NCI-H82 (cell line): ENCODE data around the gene KRTAP10-1.
"Not testable (repeated sequence)": the region's sequence is repeated elsewhere in the genome, so short reads cannot be mapped to it uniquely, and the experiment has no call there.

Experiments used
- DNase-seq: peaks from one replicate; lab custom pipeline; 2025; lab: John Stamatoyannopoulos, UW

KRTAP10-1 gene

GRCh38 chr21:44569861-44570517 lies 30.0 kb upstream of the KRTAP10-1 start:
- DNase-seq, result no peak

DNA sequence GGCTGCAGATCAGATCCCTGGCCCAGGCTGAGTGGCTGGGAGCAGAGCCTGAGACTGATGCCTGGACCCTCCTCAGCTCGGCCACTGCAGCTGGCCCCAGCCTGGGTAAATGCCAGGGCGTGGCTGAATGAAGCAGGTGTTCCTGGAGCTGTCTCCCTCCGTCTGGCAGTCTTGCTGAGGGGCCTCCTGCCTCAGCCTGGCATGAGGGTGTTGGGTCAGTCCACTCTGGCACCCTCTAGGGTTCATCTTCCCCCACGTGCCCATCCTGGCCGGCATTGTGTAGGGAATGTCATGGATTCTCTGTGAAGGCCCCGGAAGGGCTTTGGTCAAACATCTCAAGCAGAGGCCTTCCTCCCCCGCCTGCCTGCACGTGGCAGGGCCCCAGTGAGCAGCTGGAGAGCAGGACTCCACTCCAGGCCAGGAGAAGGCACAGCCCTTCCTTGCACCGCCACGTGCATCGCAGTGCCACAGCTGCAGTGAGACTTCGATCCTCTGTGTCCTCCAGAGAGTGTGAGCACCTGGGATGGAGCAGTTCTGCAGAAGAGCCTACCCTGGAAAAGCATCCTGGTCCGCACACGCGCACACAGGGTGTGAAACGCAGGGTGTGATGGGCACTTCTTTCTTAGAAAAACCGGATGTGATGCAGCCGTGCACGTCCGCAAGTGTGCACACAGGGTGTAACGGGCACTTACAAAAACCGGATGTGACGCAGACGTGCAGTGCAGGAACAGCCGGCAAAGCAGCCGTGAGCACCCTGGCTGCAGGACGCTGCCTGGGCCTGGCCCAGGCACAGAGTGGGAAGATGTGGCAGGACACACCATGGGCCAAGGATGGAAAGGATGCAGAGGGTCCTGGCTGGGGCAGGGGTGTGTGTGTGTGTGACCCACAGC lies 28.9 kb upstream of the KRTAP10-1 start:
- DNase-seq, result no peak

DNA sequence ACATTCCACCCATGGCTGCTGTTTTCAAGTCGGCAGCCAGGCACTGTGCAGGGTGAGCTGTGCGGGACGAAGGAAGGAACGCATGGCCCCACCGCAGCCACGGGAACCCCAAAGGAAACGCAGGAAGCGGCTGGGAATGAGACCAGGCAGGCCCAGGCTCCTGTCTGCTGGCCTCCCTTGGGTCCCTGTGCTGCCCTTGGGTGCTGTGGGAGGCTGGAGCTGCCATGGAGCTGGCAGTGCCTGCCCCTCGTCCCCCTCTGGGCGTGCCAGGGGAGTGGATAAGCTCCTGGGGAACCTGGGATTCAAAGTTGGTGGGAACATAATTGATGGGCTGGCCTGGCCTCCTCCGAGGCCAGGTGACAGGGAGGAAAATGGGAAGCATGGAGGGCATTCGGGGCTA lies 28.3 kb upstream of the KRTAP10-1 start:
- DNase-seq, result no peak

DNA sequence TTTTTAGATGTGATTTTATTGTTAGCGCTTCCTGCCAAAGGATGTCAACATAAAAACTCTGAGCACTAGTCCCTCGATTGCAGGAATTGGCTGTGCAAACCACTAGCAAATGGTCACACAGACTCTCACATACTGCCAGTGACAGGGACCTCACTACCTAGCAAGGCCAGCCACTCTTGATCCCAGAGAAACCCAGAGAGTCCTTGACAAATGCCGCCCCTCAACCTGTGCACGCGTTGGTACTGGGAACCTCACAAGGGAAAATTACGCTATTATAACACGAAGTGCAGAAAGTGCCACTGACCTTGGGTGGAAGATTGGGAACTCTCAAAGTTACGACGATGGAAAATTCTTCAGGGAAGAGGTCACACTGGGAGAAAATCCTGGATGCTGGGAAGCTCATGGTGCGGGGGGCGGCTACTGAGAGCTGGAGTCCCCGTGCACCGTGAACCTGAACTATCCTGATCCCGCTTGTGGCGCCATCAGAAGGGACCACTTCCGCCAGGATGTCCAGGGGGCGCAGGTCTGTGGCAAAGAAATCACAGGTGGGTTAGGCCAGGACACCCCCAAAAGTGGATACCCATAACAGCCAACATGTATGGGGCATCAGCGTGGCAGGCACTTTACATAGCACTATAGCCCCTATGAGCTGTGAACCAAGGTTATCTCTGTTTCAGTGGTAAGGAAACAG lies 27.6 kb upstream of the KRTAP10-1 start:
- DNase-seq, result no peak

DNA sequence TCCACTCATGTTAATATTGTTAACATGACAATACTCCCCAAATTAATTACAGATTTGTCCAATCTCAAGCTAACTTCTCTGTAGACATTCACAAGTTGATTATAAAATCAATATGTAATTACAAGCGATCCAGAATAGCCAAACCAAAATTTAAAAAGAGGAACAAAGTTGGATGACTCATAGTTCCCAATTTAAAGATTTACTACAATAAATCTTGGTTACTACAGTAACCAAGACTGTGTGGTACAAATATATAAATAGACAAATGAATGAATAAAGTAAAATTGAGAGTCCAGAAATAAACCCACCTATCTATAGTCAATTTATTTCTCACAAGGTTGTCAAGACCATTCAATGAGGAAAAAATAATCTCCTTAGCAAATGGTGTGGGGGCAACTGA lies 26.4 kb upstream of the KRTAP10-1 start:
- DNase-seq, result no peak

DNA sequence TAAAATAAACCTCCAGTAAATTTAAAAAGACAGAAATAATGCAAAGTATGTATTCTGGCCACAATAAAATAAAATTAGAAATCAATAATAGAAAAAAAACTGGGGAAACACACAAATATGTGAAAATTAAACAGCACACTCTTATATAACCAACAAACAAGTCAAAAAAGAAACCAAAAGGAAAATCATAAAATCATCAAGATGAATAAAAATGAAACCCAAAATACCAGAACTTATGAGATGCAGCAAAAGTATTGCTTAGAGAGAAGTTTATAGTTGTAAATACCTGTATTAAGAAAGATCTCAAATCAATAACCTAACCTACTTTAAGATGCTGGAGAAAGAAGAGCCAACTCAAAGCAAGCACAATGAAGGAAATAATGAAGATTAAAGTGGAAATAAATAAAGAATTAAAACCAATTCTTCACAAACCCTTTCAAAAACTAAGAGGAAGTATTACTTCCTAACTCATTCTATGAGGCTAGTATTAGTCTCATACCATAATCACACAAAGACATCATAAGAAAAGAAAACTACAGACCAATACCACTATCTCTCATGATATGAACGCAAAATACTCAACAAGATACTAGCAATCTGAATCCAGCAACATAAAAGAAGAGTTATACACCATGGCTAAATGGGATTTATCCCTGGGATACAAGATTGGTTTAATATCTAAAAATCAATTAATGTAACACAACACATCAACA lies 25.0 kb upstream of the KRTAP10-1 start:
- DNase-seq, result no peak

GRCh38 chr21:44564099-44564498 lies 24.1 kb upstream of the KRTAP10-1 start:
- DNase-seq, result no peak

DNA sequence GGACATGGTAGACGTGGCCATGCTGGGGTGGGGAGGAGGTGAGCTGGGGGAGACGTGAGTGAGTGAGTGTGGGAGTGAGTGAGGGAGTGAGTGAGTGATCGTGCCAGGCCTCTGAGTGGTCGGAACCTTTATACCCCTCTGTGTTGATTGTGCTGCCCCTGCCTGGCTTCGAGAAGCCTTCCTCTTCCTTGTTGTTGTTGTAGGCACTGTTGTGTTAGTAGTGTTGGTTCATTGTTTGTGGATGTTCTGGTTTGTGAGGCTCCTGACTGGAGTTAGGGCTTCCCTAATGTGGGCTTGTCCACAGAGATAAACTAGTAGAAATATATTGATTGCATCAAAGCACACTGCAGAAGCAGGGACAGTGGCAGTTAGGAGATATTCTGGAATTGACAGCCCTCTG lies 18.7 kb upstream of the KRTAP10-1 start, which contains the start of gene KRTAP10-3:
Gene KRTAP10-3 (minus strand): TSS at position 101 of the 400 bp plus-strand sequence. CDS start 80 bp downstream, at position 21.
- no peak for DNase-seq

GRCh38 chr21:44558329-44558675 lies 18.3 kb upstream of the KRTAP10-1 start:
- DNase-seq, result not testable (repeated sequence)

GRCh38 chr21:44557491-44558328 lies 17.7 kb upstream of the KRTAP10-1 start:
- no peak for DNase-seq

- DNase-seq, result no peak
These were observed 16.9 kb upstream of the KRTAP10-1 start for GRCh38 chr21:44556879-44557278.

GRCh38 chr21:44555200-44555875 lies 15.3 kb upstream of the KRTAP10-1 start:
- no peak for DNase-seq

GRCh38 chr21:44552681-44553080 lies 12.7 kb upstream of the KRTAP10-1 start:
- DNase-seq, result no peak

GRCh38 chr21:44552136-44552535 lies 12.1 kb upstream of the KRTAP10-1 start:
- no peak for DNase-seq

- DNase-seq, result no peak
These were observed 11.5 kb upstream of the KRTAP10-1 start, which contains the start of gene KRTAP10-2 for GRCh38 chr21:44551340-44551961. KRTAP10-2 (minus strand) TSS chr21:44551505; CDS start chr21:44551458, 47 bp downstream.

DNA sequence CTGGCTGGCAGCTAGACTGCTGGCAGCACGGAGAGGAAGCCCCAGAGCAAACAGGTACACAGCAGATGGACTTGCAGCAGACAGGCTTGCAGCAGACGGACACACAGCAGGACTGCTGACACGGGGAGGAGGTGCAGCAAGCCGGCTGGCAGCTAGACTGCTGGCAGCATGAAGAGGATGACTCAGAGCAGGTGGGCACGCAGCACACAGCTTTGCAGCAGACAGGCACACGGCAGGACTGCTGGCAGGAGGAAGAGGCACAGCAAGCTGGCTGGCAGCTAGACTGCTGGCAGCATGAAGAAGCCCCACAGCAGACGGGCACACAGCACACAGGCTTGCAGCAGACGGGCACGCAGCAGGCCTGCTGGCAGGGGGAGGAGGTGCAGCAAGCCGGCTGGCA lies 10.8 kb upstream of the KRTAP10-1 start:
- no peak for DNase-seq

- DNase-seq, result not testable (repeated sequence)
These were observed 10.3 kb upstream of the KRTAP10-1 start for GRCh38 chr21:44550285-44550684.

- no peak for DNase-seq
These were observed 9.7 kb upstream of the KRTAP10-1 start for GRCh38 chr21:44549525-44550211.

DNA sequence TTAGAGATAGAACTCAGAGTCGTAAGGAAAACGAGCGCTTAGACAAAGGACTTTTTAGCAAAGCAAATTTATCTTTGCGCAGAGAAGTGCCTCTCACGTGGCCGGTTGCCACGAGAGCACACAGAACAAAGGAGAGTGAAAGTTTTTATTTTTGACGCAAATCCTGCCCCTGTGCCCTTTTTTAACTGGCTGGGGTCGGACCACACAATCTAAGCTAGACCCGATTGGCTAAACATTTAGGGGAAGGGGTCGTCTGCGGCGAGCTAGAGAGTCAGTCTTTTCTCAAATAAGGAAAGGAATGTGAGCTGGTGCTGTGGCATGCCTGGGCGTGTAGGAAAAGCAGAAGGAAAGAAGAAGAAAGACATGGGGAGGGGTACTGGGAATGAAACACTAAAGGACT lies 8.9 kb upstream of the KRTAP10-1 start:
- DNase-seq, result no peak
